ENCODE data around the gene MYH7.

Gene MYH7

GRCh38 chr14:23385642-23386265 is 49.7 kb downstream of the MYH7 start:
- DNase-seq = no peak

GRCh38 chr14:23385244-23385641 is 50.2 kb downstream of the MYH7 start:
- no peak for DNase-seq

- DNase-seq = no peak
These were observed 50.9 kb downstream of the MYH7 start for GRCh38 chr14:23384364-23385080.

- DNase-seq = no peak
These were observed 52.6 kb downstream of the MYH7 start for GRCh38 chr14:23382731-23383440.

GRCh38 chr14:23382276-23382675 is 53.2 kb downstream of the MYH7 start:
- no peak for DNase-seq

GRCh38 chr14:23381871-23382270 is 53.6 kb downstream of the MYH7 start:
- no peak for DNase-seq

- no peak for DNase-seq
These were observed 54.5 kb downstream of the MYH7 start for GRCh38 chr14:23380976-23381375.

- no peak for DNase-seq
These were observed 55.1 kb downstream of the MYH7 start for GRCh38 chr14:23380197-23380914.

GRCh38 chr14:23379366-23380196 is 55.9 kb downstream of the MYH7 start:
- DNase-seq = peak; percentile 67 to 68

GRCh38 chr14:23378612-23379220 is 56.7 kb downstream of the MYH7 start:
- DNase-seq = no peak

- no peak for DNase-seq
These were observed 57.6 kb downstream of the MYH7 start for GRCh38 chr14:23377573-23378563.

- no peak for DNase-seq
These were observed 58.3 kb downstream of the MYH7 start for GRCh38 chr14:23377198-23377550.

GRCh38 chr14:23376482-23377197 is 58.8 kb downstream of the MYH7 start, which contains the start of gene CMTM5:
TSS of gene CMTM5 (plus strand) at chr14:23377046. CDS start at chr14:23377252, 206 bp downstream.
- DNase-seq = no peak

- DNase-seq = no peak
These were observed 59.8 kb downstream of the MYH7 start for GRCh38 chr14:23375527-23376251.

GRCh38 chr14:23373041-23373440 is 62.4 kb downstream of the MYH7 start:
- DNase-seq = no peak

- DNase-seq = no peak
These were observed 63.0 kb downstream of the MYH7 start, which contains the start of gene IL25 for GRCh38 chr14:23372509-23372908. TSS of gene IL25 (plus strand) at chr14:23372809.

GRCh38 chr14:23371865-23372264 is 63.6 kb downstream of the MYH7 start:
- DNase-seq = no peak

- DNase-seq = no peak
These were observed 65.2 kb downstream of the MYH7 start for GRCh38 chr14:23370221-23370620.

- no peak for DNase-seq
These were observed 69.0 kb downstream of the MYH7 start for GRCh38 chr14:23366426-23366921.

All from activated CD4-positive, alpha-beta T cell treated with anti-CD3 and anti-CD28 coated beads, Interleukin-2, amount 50 U/mL, for 4 hours (primary cell).